HG02885 (cell line): Measurements from ENCODE around the gene CBX5.
"Not testable (repeated sequence)": the region's sequence is repeated elsewhere in the genome, so short reads cannot be mapped to it uniquely, and the experiment has no call there.

Experiments used
- ATAC-seq: cut with Tn5 transposase; IDR thresholded peaks from one replicate; pipeline ENCODE4 v1.9.1; 2021; ENCODE audit warnings: mild to moderate bottlenecking; ENCODE audit not compliant: unreplicated experiment, poor library complexity

The CBX5 gene

GRCh38 chr12:54294953-54295566 lies 15.1 kb upstream of the CBX5 start:
- no peak for ATAC-seq

GRCh38 chr12:54294152-54294952 lies 14.4 kb upstream of the CBX5 start:
- ATAC-seq = peak; percentile 49

GRCh38 chr12:54292931-54293241 lies 13.0 kb upstream of the CBX5 start:
- ATAC-seq = no peak

GRCh38 chr12:54292083-54292930 lies 12.4 kb upstream of the CBX5 start:
- no peak for ATAC-seq

GRCh38 chr12:54287261-54288157 lies 7.6 kb upstream of the CBX5 start:
- no peak for ATAC-seq

- ATAC-seq = no peak
These were observed 6.4 kb upstream of the CBX5 start for GRCh38 chr12:54286042-54287030.

GRCh38 chr12:54285150-54286041 lies 5.5 kb upstream of the CBX5 start:
- ATAC-seq = no peak

- not testable (repeated sequence) for ATAC-seq
These were observed 4.3 kb upstream of the CBX5 start for GRCh38 chr12:54284070-54284780.

GRCh38 chr12:54282949-54283593 lies 3.1 kb upstream of the CBX5 start:
- ATAC-seq = no peak

- ATAC-seq = not testable (repeated sequence)
These were observed 1.8 kb upstream of the CBX5 start for GRCh38 chr12:54281694-54282093.

- not testable (repeated sequence) for ATAC-seq
These were observed 1.3 kb upstream of the CBX5 start for GRCh38 chr12:54281261-54281638.

- ATAC-seq = peak; percentile 88
These were observed 742 bp upstream of the CBX5 start, which contains the start of gene HNRNPA1 for GRCh38 chr12:54280468-54281260. TSS of gene HNRNPA1 (plus strand) at chr12:54280726. CDS start at chr12:54280808, 82 bp downstream.

GRCh38 chr12:54279227-54279631 lies 693 bp downstream of the CBX5 start:
- no peak for ATAC-seq

GRCh38 chr12:54277823-54278276 lies 2.1 kb downstream of the CBX5 start:
- ATAC-seq = no peak

GRCh38 chr12:54276368-54276767 lies 3.6 kb downstream of the CBX5 start:
- no peak for ATAC-seq

GRCh38 chr12:54273981-54274380 lies 5.9 kb downstream of the CBX5 start:
- ATAC-seq = no peak
